PFSK-1 (cell line): ENCODE measurements around the gene CASTOR2.

Source experiments
- FOXP2 ChIP-seq: optimal IDR thresholded peaks from 2 replicates; pipeline ENCODE3; 2011; ENCODE audit warnings: borderline replicate concordance, control low read depth, inconsistent platforms; ENCODE audit not compliant: insufficient read depth; ENCODE audit errors: extremely low read length, extremely low read depth
- POLR2AphosphoS5 ChIP-seq: IDR thresholded peaks from 2 replicates; pipeline ENCODE4 v1.6.1; 2012; ENCODE audit warnings: low read depth, mild to moderate bottlenecking, control low read depth, low read length, moderate library complexity
- SIN3A ChIP-seq: IDR thresholded peaks from 2 replicates; pipeline ENCODE4 v1.6.1; 2012; ENCODE audit warnings: mild to moderate bottlenecking, low read length, moderate library complexity, borderline replicate concordance; ENCODE audit not compliant: insufficient read depth
- TAF1 ChIP-seq: IDR thresholded peaks from 2 replicates; pipeline ENCODE4 v1.6.1; 2012; ENCODE audit warnings: low read length, control low read depth, borderline replicate concordance; ENCODE audit not compliant: insufficient read depth
- TF ChIP-seq, protein P1 (sequence below), 2 experiments: IDR thresholded peaks; 2 replicates each; pipeline versions ENCODE4 v1.6.1 to v1.8.0; 2011 to 2012; ENCODE audit warnings: low read depth in 2 of 2, low read length in 2 of 2, control low read depth in 1 of 2, inconsistent platforms in 1 of 2, mild to moderate bottlenecking in 1 of 2, moderate library complexity in 1 of 2; ENCODE audit not compliant: insufficient read depth in 1 of 2

Gene CASTOR2

DNA sequence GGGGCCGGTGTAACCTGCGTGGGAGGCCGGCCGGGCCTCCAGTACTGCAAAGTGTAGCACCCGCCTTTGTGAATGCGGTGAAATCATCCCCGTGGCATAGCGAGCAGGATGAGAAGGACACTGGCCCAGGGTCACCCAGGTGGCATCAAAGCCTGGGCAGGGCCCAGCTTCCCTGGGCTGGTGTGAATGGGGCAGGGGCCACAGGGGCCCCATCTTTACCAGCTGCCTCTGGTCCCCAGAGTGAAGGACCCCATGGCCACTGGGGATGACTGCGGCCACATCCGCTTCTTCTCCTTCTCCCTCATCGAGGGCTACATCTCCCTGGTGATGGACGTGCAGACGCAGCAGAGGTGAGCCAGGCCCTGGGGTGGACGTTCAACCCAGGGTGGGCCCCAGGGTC, 55.3 kb downstream of the CASTOR2 start:
- TF ChIP-seq, protein P1, sequence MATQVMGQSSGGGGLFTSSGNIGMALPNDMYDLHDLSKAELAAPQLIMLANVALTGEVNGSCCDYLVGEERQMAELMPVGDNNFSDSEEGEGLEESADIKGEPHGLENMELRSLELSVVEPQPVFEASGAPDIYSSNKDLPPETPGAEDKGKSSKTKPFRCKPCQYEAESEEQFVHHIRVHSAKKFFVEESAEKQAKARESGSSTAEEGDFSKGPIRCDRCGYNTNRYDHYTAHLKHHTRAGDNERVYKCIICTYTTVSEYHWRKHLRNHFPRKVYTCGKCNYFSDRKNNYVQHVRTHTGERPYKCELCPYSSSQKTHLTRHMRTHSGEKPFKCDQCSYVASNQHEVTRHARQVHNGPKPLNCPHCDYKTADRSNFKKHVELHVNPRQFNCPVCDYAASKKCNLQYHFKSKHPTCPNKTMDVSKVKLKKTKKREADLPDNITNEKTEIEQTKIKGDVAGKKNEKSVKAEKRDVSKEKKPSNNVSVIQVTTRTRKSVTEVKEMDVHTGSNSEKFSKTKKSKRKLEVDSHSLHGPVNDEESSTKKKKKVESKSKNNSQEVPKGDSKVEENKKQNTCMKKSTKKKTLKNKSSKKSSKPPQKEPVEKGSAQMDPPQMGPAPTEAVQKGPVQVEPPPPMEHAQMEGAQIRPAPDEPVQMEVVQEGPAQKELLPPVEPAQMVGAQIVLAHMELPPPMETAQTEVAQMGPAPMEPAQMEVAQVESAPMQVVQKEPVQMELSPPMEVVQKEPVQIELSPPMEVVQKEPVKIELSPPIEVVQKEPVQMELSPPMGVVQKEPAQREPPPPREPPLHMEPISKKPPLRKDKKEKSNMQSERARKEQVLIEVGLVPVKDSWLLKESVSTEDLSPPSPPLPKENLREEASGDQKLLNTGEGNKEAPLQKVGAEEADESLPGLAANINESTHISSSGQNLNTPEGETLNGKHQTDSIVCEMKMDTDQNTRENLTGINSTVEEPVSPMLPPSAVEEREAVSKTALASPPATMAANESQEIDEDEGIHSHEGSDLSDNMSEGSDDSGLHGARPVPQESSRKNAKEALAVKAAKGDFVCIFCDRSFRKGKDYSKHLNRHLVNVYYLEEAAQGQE (IDR thresholded peaks at IDR 0.05; ENCODE audit: insufficient read depth in 1 of 2, low read depth in 2 of 2, low read length in 2 of 2) = no peak
- no peak for TF ChIP-seq TAF1
- no peak for TF ChIP-seq POLR2AphosphoS5
- no peak for TF ChIP-seq SIN3A
- no peak for TF ChIP-seq FOXP2

DNA sequence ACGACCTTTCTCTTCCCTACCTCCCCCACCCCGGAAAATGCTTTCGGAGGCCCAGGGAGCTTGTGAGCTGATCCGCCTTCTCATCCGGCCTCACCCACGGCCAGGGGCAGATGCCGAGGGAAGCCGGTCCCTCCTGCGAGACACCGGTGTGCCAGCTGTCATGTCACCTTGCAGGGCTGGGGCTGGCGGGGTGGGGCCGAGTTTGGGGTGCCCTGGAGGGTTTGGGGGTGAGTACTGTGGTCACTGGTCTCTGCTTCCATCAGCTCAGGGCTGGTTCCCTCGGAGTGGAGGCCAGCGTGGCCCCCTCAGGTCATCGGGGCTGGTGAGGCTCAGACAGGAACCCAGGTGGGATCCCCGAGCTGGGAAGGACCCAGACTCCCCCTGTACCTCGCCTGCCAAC, 60.4 kb downstream of the CASTOR2 start:
- no peak for TF ChIP-seq FOXP2
- TF ChIP-seq, protein P1 (IDR thresholded peaks at IDR 0.05; ENCODE audit: insufficient read depth in 1 of 2, low read depth in 2 of 2, low read length in 2 of 2) = no peak
- TF ChIP-seq POLR2AphosphoS5 = no peak
- no peak for TF ChIP-seq SIN3A
- no peak for TF ChIP-seq TAF1

DNA sequence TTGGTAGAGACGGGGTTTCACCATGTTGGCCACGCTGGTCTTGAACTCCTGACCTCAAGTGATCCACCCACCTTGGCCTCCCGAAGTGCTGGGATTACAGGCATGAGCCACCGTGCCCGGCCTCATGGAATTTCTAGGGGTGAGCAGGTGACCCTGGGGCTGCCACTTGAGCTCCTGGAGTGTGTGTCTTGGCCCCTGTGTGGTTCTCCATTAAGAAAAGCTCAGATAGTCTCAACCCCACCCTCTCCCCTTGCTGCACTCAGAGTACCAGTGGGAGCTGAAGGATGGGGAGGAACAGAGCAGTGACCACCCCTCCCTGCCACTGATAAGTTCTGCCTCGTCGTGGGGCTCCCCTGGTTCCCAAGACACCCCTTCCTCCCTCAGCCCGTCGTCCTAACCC, 63.8 kb downstream of the CASTOR2 start:
- no peak for TF ChIP-seq TAF1
- TF ChIP-seq SIN3A = no peak

DNA sequence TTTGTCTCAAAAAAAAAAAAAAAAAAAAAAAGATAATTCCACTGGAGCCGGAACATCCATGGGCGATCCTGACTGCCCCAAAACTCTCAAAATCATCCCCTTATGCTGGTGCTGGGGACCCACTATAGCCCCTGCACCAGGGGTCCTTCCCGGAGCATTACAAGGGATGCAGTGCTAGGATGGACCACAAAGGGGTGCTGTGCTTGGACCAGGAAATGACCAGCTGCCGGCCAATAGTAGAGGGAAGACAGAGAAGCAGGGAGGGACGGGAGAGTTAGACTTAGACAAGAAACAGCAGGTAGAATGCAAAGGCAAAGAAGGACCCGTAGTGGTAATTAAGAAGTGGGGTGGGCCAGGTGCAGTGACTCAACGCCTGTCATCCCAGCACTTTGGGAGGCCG, 68.6 kb downstream of the CASTOR2 start:
- TF ChIP-seq, protein P1 (IDR thresholded peaks at IDR 0.05; ENCODE audit: insufficient read depth in 1 of 2, low read depth in 2 of 2, low read length in 2 of 2) = no peak
- TF ChIP-seq SIN3A (no peak), POLR2AphosphoS5 (no peak), TAF1 (no peak), FOXP2 (no peak)

DNA sequence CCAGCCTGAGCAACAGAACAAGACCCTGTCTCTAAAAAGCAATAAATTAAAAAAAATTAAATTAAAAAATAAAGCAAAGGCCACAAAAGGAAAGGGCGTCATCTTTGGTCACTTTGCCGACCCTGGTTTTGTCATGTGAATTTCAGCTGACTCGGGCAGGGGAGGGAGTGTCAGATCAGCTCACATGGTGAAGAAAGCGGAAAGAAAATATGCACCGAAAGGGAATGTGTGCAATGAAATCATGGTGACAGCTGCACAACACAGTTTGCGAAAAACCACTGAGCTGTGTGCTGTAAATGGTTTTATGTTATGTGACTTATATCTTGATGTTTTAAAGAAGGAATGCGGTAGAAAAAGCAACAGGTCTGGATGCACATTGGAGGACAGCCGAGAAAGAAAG, 69.3 kb downstream of the CASTOR2 start:
- TF ChIP-seq POLR2AphosphoS5 (no peak), SIN3A (no peak), TAF1 (no peak), FOXP2 (no peak)
- TF ChIP-seq, protein P1 (IDR thresholded peaks at IDR 0.05; ENCODE audit: insufficient read depth in 1 of 2, low read depth in 2 of 2, low read length in 2 of 2) = no peak
